ENCODE measurements around the gene ERLEC1. TPM values are rescaled to one million over a fixed set of nuclear protein-coding genes. Genes with fewer than 3 reads are reported as not detected.

ERLEC1 gene
- total and polyA plus RNA-seq, 4 donors, result 28.8 to 32.0 (median 30.4) TPM

DNA sequence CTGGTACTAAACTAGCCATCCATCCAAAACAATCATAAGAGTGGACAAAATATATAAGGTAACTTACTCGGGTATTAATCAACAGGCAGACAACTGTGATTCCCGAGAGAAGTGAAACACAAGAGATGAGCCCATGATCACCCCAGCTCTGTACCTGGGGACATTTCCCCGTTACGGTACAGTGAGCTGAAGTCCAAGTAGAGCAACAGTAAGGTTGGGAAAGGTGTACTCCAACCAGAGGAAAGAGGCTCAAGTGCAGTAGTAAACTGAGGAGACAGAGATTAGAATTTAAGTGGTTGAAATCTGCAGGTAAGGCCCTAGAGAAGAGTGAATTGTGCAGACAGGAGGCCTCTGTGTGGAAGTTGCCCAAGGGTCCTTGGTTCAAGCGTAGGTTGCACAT, 49.8 kb upstream of the ERLEC1 start:
- no peaks in the 10 kb centered on the region for H3K27me3 ChIP-seq (ENCODE audit: control insufficient read depth in 4 of 4, insufficient read depth in 4 of 4, low read length in 3 of 4)
- TF ChIP-seq NR2F2 (IDR thresholded peaks at IDR 0.05) (no peak), SP1 (IDR thresholded peaks at IDR 0.05) (no peak), HNF4G (IDR thresholded peaks at IDR 0.05) (no peak), JUND (IDR thresholded peaks at IDR 0.05) (no peak), FOXA2 (IDR thresholded peaks at IDR 0.05) (no peak), RAD21 (IDR thresholded peaks at IDR 0.05) (no peak), TAF1 (conservative IDR thresholded peaks at IDR 0.05) (no peak), RXRA (IDR thresholded peaks at IDR 0.05) (no peak), YY1 (IDR thresholded peaks at IDR 0.05) (no peak)
- TF ChIP-seq, protein P1, sequence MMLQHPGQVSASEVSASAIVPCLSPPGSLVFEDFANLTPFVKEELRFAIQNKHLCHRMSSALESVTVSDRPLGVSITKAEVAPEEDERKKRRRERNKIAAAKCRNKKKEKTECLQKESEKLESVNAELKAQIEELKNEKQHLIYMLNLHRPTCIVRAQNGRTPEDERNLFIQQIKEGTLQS (IDR thresholded peaks at IDR 0.05), result no peak
- no peak overlapping the region for H3K9ac ChIP-seq (ENCODE audit: low read depth in 1 of 2, low read length in 2 of 2)
- no peaks in the 10 kb centered on the region for H3K9me3 ChIP-seq (ENCODE audit: control insufficient read depth in 4 of 4, low read length in 3 of 4)
- peaks cover 0 to 1% (median 0%) of the 10 kb centered on the region in 4 donors for H3K36me3 ChIP-seq (ENCODE audit: control insufficient read depth in 4 of 4, insufficient read depth in 3 of 4, low read depth in 1 of 4, low read length in 3 of 4)
- H3K27ac ChIP-seq (ENCODE audit: low read depth in 1 of 2, low read length in 2 of 2), result no peak overlapping the region
- WGBS, result 96% methylated on average over 5 of the region's 5 CpGs
- H3K4me3 ChIP-seq (ENCODE audit: low read depth in 1 of 3, low read length in 3 of 3), result no peak overlapping the region
- DNase-seq (ENCODE audit: low spot score), result no peak
- H3K4me1 ChIP-seq (ENCODE audit: control insufficient read depth in 4 of 4, insufficient read depth in 4 of 4, low read length in 3 of 4), result peaks cover 0 to 7% (median 4%) of the 10 kb centered on the region in 4 donors

DNA sequence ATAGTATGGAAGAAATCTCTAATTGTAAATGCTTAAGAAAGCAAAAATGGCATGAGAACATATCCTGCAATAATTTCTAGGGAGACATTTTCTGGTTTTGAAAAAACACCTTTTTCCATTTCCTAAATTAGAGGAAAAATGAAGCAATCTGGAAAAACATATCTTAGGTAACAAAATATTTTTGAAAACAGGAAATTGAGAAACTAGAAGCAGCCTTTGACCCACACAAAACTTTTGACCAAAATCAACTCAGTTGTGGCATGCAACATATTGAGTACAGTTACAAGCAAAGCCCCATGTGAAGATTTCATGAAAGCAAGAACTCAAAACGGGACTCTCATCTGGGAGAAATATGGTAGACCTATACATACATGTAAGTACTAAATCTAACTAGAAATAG, 47.8 kb upstream of the ERLEC1 start:
- Histone ChIP-seq H3K9ac (ENCODE audit: low read depth in 1 of 2, low read length in 2 of 2) (no peak overlapping the region), H3K27me3 (ENCODE audit: control insufficient read depth in 4 of 4, insufficient read depth in 4 of 4, low read length in 3 of 4) (no peaks in the 10 kb centered on the region), H3K27ac (ENCODE audit: low read depth in 1 of 2, low read length in 2 of 2) (peak overlapping the region in 1 of 2 donors; percentile 42), H3K36me3 (ENCODE audit: control insufficient read depth in 4 of 4, insufficient read depth in 3 of 4, low read depth in 1 of 4, low read length in 3 of 4) (peaks cover 0 to 1% (median 0%) of the 10 kb centered on the region in 4 donors), H3K9me3 (ENCODE audit: control insufficient read depth in 4 of 4, low read length in 3 of 4) (no peaks in the 10 kb centered on the region), H3K4me1 (ENCODE audit: control insufficient read depth in 4 of 4, insufficient read depth in 4 of 4, low read length in 3 of 4) (peaks cover 0 to 7% (median 4%) of the 10 kb centered on the region in 4 donors), H3K4me3 (ENCODE audit: low read depth in 1 of 3, low read length in 3 of 3) (no peak overlapping the region)
- WGBS, result 37% methylated on average over 1 of the region's 1 CpG
- TF ChIP-seq HNF4A (conservative IDR thresholded peaks at IDR 0.05) (peak; percentile 21 to 36), YY1 (IDR thresholded peaks at IDR 0.05) (no peak), RXRA (IDR thresholded peaks at IDR 0.05) (peak in 1 of 2 donors; percentile 5), TAF1 (conservative IDR thresholded peaks at IDR 0.05) (peak; percentile 22), SP1 (IDR thresholded peaks at IDR 0.05) (peak; percentile 31), GABPA (IDR thresholded peaks at IDR 0.05 in 1 of 2, conservative IDR thresholded peaks at IDR 0.05 in 1 of 2) (peak in 1 of 2 donors; percentile 28)
- TF ChIP-seq, protein P2, sequence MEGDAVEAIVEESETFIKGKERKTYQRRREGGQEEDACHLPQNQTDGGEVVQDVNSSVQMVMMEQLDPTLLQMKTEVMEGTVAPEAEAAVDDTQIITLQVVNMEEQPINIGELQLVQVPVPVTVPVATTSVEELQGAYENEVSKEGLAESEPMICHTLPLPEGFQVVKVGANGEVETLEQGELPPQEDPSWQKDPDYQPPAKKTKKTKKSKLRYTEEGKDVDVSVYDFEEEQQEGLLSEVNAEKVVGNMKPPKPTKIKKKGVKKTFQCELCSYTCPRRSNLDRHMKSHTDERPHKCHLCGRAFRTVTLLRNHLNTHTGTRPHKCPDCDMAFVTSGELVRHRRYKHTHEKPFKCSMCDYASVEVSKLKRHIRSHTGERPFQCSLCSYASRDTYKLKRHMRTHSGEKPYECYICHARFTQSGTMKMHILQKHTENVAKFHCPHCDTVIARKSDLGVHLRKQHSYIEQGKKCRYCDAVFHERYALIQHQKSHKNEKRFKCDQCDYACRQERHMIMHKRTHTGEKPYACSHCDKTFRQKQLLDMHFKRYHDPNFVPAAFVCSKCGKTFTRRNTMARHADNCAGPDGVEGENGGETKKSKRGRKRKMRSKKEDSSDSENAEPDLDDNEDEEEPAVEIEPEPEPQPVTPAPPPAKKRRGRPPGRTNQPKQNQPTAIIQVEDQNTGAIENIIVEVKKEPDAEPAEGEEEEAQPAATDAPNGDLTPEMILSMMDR (IDR thresholded peaks at IDR 0.05; ENCODE audit: low read depth, low read length, missing input control), result no peak
- no peak for DNase-seq (ENCODE audit: low spot score)

DNA sequence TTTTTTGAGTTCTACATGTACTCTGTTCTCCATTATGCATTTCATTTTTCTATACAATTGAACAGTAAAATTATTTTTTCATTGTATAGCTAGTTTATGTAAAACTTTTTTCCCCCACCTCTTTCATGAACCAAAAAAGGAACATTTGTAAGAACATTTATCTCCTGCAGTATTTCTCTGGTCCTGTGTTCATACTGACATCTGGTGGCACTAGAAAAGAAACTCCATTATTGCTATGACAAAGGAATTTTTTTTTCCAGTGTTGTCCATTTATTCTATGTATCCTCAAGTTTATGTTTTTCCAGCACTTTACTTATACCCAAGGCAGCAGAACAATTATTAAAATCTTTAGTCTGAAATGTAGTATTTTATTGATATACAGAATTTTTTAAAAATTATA, 46.7 kb upstream of the ERLEC1 start:
- peak overlapping the region in 1 of 2 donors; percentile 22 for H3K9ac ChIP-seq (ENCODE audit: low read depth in 1 of 2, low read length in 2 of 2)
- TF ChIP-seq FOXA2 (IDR thresholded peaks at IDR 0.05), result no peak
- TF ChIP-seq, protein P2 (IDR thresholded peaks at IDR 0.05; ENCODE audit: low read depth, low read length, missing input control), result peak; percentile 34
- TF ChIP-seq RAD21 (IDR thresholded peaks at IDR 0.05), result peak; percentile 78 to 79
- H3K4me1 ChIP-seq (ENCODE audit: control insufficient read depth in 4 of 4, insufficient read depth in 4 of 4, low read length in 3 of 4), result peaks cover 0 to 7% (median 4%) of the 10 kb centered on the region in 4 donors
- H3K27ac ChIP-seq (ENCODE audit: low read depth in 1 of 2, low read length in 2 of 2), result no peak overlapping the region
- H3K9me3 ChIP-seq (ENCODE audit: control insufficient read depth in 4 of 4, low read length in 3 of 4), result no peaks in the 10 kb centered on the region
- H3K4me3 ChIP-seq (ENCODE audit: low read depth in 1 of 3, low read length in 3 of 3), result no peak overlapping the region
- no peak for DNase-seq (ENCODE audit: low spot score)
- no peaks in the 10 kb centered on the region for H3K27me3 ChIP-seq (ENCODE audit: control insufficient read depth in 4 of 4, insufficient read depth in 4 of 4, low read length in 3 of 4)
- peaks cover 0 to 1% (median 0%) of the 10 kb centered on the region in 4 donors for H3K36me3 ChIP-seq (ENCODE audit: control insufficient read depth in 4 of 4, insufficient read depth in 3 of 4, low read depth in 1 of 4, low read length in 3 of 4)

Measured in liver (tissue), 9 donors.